H1 (cell line): Measurements from ENCODE around the gene STAT4. TPM values are rescaled to one million over a fixed set of nuclear protein-coding genes. Genes with fewer than 3 reads are reported as not detected.

Experiments used
- CTCF ChIA-PET: fragments of 300-600 bp; sonication (Branson Sonifier 250); formaldehyde crosslinking; loops from one replicate; lab custom pipeline; 2021; ENCODE audit not compliant: partially characterized antibody; lab: Charles Lee
- POLR2A ChIA-PET: fragments of 300-600 bp; sonication (Branson Sonifier 250); formaldehyde crosslinking; loops from one replicate; lab custom pipeline; 2021; ENCODE audit warnings: inconsistent platforms; ENCODE audit not compliant: partially characterized antibody; lab: Charles Lee
- DNase-seq, 2 experiments: peaks; one replicate each; pipeline versions ENCODE4 v3.0.0 to v3.0.0-alpha.2; 2010 to 2022; ENCODE audit warnings: low spot score in 2 of 2, low read depth in 1 of 2, mixed read lengths in 1 of 2
- FAIRE-seq: peaks from 2 replicates; lab custom pipeline; 2011; peaks lifted over from hg19 to GRCh38; lab: Jason Lieb, UNC
- H2AFZ ChIP-seq: 2 replicates; pipeline ENCODE4 v1.8.1; 2012; ENCODE audit warnings: low read length, inconsistent platforms
- H2AK5ac ChIP-seq: 2 replicates; pipeline ENCODE4 v1.6.1; 2013; ENCODE audit warnings: low read depth, low read length
- H2BK120ac ChIP-seq: replicated peaks from 2 replicates; pipeline ENCODE3; 2013; ENCODE audit warnings: low read depth, low read length, inconsistent platforms
- H2BK12ac ChIP-seq: 2 replicates; pipeline ENCODE4 v1.6.1; 2013; ENCODE audit warnings: low read depth, low read length
- H2BK15ac ChIP-seq: 2 replicates; pipeline ENCODE4 v1.6.1; 2013; ENCODE audit warnings: low read length
- H2BK20ac ChIP-seq: 2 replicates; pipeline ENCODE4 v1.6.1; 2013; ENCODE audit warnings: low read length
- H2BK5ac ChIP-seq: 2 replicates; pipeline ENCODE4 v1.6.1; 2013; ENCODE audit warnings: low read depth, low read length
- H3K14ac ChIP-seq: 2 replicates; pipeline ENCODE4 v1.6.1; 2013; ENCODE audit warnings: inconsistent platforms; ENCODE audit not compliant: insufficient read length
- H3K18ac ChIP-seq: 2 replicates; pipeline ENCODE4 v1.6.1; 2013; ENCODE audit warnings: low read length; ENCODE audit errors: extremely low read depth
- H3K23ac ChIP-seq: 2 replicates; pipeline ENCODE4 v1.6.1; 2013; ENCODE audit warnings: inconsistent platforms; ENCODE audit not compliant: insufficient read length
- H3K23me2 ChIP-seq: 2 replicates; pipeline ENCODE4 v1.6.1; 2013; ENCODE audit warnings: low read depth, low read length
- H3K27ac ChIP-seq: 2 replicates; pipeline ENCODE4 v1.6.1; 2011; ENCODE audit warnings: low read depth, low read length, inconsistent platforms
- H3K27me3 ChIP-seq, 4 experiments: replicated peaks in 1 of 4; 1 replicate in 1 of 4; 2 replicates in 3 of 4; pipeline versions ENCODE4 v1.6.1 to v1.8.1; 2011 to 2013; ENCODE audit warnings: low read length in 3 of 4, mild to moderate bottlenecking in 3 of 4, inconsistent platforms in 2 of 4, mixed read lengths in 2 of 4, moderate library complexity in 1 of 4; ENCODE audit not compliant: control insufficient read depth in 3 of 4, insufficient read depth in 3 of 4; ENCODE audit errors: extremely low read depth in 1 of 4
- H3K36me3 ChIP-seq, 4 experiments: 2 replicates each; pipeline versions ENCODE4 v1.6.1 to v1.8.1; 2011 to 2013; ENCODE audit warnings: mild to moderate bottlenecking in 4 of 4, low read length in 3 of 4, moderate library complexity in 2 of 4, control low read depth in 1 of 4, inconsistent platforms in 1 of 4; ENCODE audit not compliant: insufficient read depth in 4 of 4, control insufficient read depth in 2 of 4
- H3K4ac ChIP-seq: replicated peaks from 2 replicates; pipeline ENCODE3; 2013; ENCODE audit warnings: low read length, low read depth, mixed read lengths, inconsistent platforms; ENCODE audit not compliant: insufficient read length
- H3K4me1 ChIP-seq, 4 experiments: replicated peaks in 1 of 4; 1 replicate in 1 of 4; 2 replicates in 3 of 4; pipeline versions ENCODE4 v1.6.1 to v1.8.1; 2011 to 2013; ENCODE audit warnings: low read length in 3 of 4, inconsistent platforms in 2 of 4, mixed read lengths in 1 of 4; ENCODE audit not compliant: insufficient read depth in 4 of 4, control insufficient read depth in 3 of 4
- H3K4me2 ChIP-seq, 2 experiments: 2 replicates each; pipeline versions ENCODE4 v1.6.1 to v1.8.1; 2011 to 2013; ENCODE audit warnings: low read depth in 2 of 2, low read length in 2 of 2, control low read depth in 1 of 2, inconsistent platforms in 1 of 2, mild to moderate bottlenecking in 1 of 2; ENCODE audit not compliant: insufficient read depth in 1 of 2
- H3K4me3 ChIP-seq, 4 experiments: fragments of 200-600, 300-600 bp in 1 of 4; sonication (generic), shearing (Covaris generic), sonication (Bioruptor Twin) in 1 of 4; 2 replicates each; pipeline versions ENCODE4 v1.5.1 to v1.8.1; 2011 to 2016; ENCODE audit warnings: low read length in 4 of 4, low read depth in 3 of 4, control low read depth in 2 of 4, inconsistent platforms in 2 of 4, mild to moderate bottlenecking in 2 of 4, mixed read lengths in 1 of 4, moderate library complexity in 1 of 4; ENCODE audit not compliant: insufficient read depth in 2 of 4; ENCODE audit errors: extremely low read depth in 1 of 4
- H3K56ac ChIP-seq: replicated peaks from 2 replicates; pipeline ENCODE3; 2013; ENCODE audit warnings: low read depth, mild to moderate bottlenecking, mixed read lengths, low read length, inconsistent platforms; ENCODE audit not compliant: insufficient read length
- H3K79me1 ChIP-seq: 2 replicates; pipeline ENCODE4 v1.6.1; 2013; ENCODE audit warnings: low read depth, low read length, control low read depth
- H3K79me2 ChIP-seq, 2 experiments: 2 replicates each; pipeline versions ENCODE4 v1.6.1 to v1.8.1; 2012 to 2013; ENCODE audit warnings: low read length in 2 of 2, mild to moderate bottlenecking in 2 of 2, inconsistent platforms in 1 of 2; ENCODE audit not compliant: insufficient read depth in 2 of 2, control insufficient read depth in 1 of 2
- H3K9ac ChIP-seq, 4 experiments: replicated peaks in 1 of 4; 1 replicate in 1 of 4; 2 replicates in 3 of 4; pipeline versions ENCODE4 v1.6.1 to v1.8.1; 2011 to 2013; ENCODE audit warnings: low read depth in 3 of 4, low read length in 3 of 4, control low read depth in 2 of 4, mild to moderate bottlenecking in 2 of 4, moderate library complexity in 2 of 4, inconsistent platforms in 1 of 4; ENCODE audit errors: extremely low read depth in 1 of 4
- H3K9me3 ChIP-seq, 2 experiments: 2 replicates each; pipeline versions ENCODE4 v1.6.1 to v1.8.1; 2012 to 2013; ENCODE audit warnings: mild to moderate bottlenecking in 2 of 2, moderate library complexity in 2 of 2, control low read depth in 1 of 2, inconsistent platforms in 1 of 2, low read depth in 1 of 2, low read length in 1 of 2, mixed read lengths in 1 of 2; ENCODE audit not compliant: insufficient read depth in 2 of 2
- H4K20me1 ChIP-seq, 2 experiments: replicated peaks in 1 of 2; 2 replicates each; pipeline versions ENCODE3 to v1.8.1; 2011 to 2013; ENCODE audit warnings: inconsistent platforms in 2 of 2, low read length in 2 of 2, mild to moderate bottlenecking in 1 of 2; ENCODE audit not compliant: insufficient read depth in 2 of 2, control insufficient read depth in 1 of 2
- H4K5ac ChIP-seq: 2 replicates; pipeline ENCODE4 v1.6.1; 2013; ENCODE audit warnings: low read length, low read depth, mixed read lengths, inconsistent platforms; ENCODE audit not compliant: insufficient read length
- H4K8ac ChIP-seq: 2 replicates; pipeline ENCODE4 v1.8.0; 2013; ENCODE audit warnings: mild to moderate bottlenecking, moderate library complexity, low read length, inconsistent platforms; ENCODE audit not compliant: insufficient read depth; ENCODE audit errors: extremely low read depth
- H4K91ac ChIP-seq: replicated peaks from 2 replicates; pipeline ENCODE3; 2013; ENCODE audit warnings: low read length, mixed read lengths, inconsistent platforms; ENCODE audit not compliant: insufficient read length
- ZNF274 ChIP-seq: IDR thresholded peaks from 2 replicates; pipeline ENCODE4 v1.7.0; 2012; ENCODE audit warnings: low read length, borderline replicate concordance; ENCODE audit errors: extremely low read depth
- WGBS, 2 experiments: shearing (Covaris generic) in 1 of 2; methylation state at CpG; one replicate each; pipeline versions ENCODE4 v1.1.6 to v1.1.7; 2013 to 2015; ENCODE audit warnings: low lambda C conversion rate in 2 of 2, mixed read lengths in 2 of 2, inconsistent platforms in 1 of 2, low coverage in 1 of 2, missing lambda C conversion rate in 1 of 2; ENCODE audit not compliant: insufficient replicate concordance in 2 of 2, insufficient coverage in 1 of 2, insufficient read length in 1 of 2; ENCODE audit errors: extremely low coverage in 1 of 2, missing lambda C conversion rate in 1 of 2; 5-methylcytosine and 5-hydroxymethylcytosine counted together
- polyA plus RNA-seq, 7 experiments: library from polyadenylated mRNA; depleted of rRNA in 3 of 7; stranded (reverse) in 5 of 7; unstranded in 2 of 7; fragments of >200 nt in 5 of 7; fragments of 200-250 nt in 2 of 7; gene quantifications; 1 replicate in 5 of 7; 2 replicates in 1 of 7; 4 replicates in 1 of 7; pipeline versions ENCODE4 v1.2.1 to v1.2.3, GENCODE V29; 2011 to 2013; ENCODE audit warnings: missing spikeins in 2 of 7, mixed read lengths in 2 of 7
- total RNA-seq: library from RNA; stranded (reverse); fragmentation: NEBNext Ultra II Directional; extraction: Animal tissue kit (Norgen Biotek cat#: 25700); gene quantifications from 2 replicates; pipeline ENCODE4 v1.2.1, GENCODE V29; 2021

STAT4 gene
- total and polyA plus RNA-seq, 2 of the 8 experiments (the other 6 are each of a cell fraction or from before 2014, with no cell fraction given): 0.36 to 0.63 TPM

DNA sequence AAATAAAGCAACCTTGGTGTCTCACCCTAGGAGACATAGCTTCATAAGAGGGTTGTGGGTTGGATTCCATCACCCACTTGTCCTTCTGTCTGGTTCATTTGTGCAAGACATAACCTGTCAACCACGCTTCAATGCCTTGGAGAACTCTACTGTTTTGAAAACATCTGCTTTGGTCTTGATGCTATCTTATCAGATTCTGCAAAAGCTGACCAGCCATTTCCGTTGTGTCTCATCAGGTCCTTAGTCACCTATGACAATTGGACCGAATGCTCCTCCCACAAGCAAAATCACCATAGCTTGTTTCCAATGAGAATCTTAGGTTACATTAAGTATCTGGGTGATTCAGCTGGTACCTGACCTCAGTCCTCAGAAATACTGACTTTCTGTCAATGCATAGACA lies 35.4 kb downstream of the STAT4 start:
- H2BK20ac ChIP-seq: no peak overlapping the region
- H2BK15ac ChIP-seq: no peak overlapping the region
- no peak overlapping the region for H3K27ac ChIP-seq
- H2BK5ac ChIP-seq: no peak overlapping the region
- no peaks in the 10 kb centered on the region for H3K79me2 ChIP-seq
- H3K4ac ChIP-seq: no peak overlapping the region
- H3K23me2 ChIP-seq: no peaks in the 10 kb centered on the region
- FAIRE-seq (no peak), DNase-seq (no peak)
- no peak overlapping the region for H3K23ac ChIP-seq
- H3K9me3 ChIP-seq: no peaks in the 10 kb centered on the region
- no peak overlapping the region for H3K4me2 ChIP-seq
- no peak overlapping the region for H2BK12ac ChIP-seq
- no peak overlapping the region for H2AFZ ChIP-seq
- no peak overlapping the region for H2AK5ac ChIP-seq
- TF ChIP-seq ZNF274: no peak
- no peak overlapping the region for H3K14ac ChIP-seq
- H4K20me1 ChIP-seq: no peaks in the 10 kb centered on the region
- WGBS, 2 experiments: 96% methylated on average over 3 of the region's 3 CpGs; no CpG with 5 or more reads in 1 of the 2 experiments
- no peak overlapping the region for H3K56ac ChIP-seq
- H3K27me3 ChIP-seq: no peaks in the 10 kb centered on the region
- H3K4me3 ChIP-seq: no peak overlapping the region
- POLR2A ChIA-PET: interaction anchor here (0.8 kb wide), 1 partner anchor 28 kb away, joined by 3 read pairs; no protein-coding TSS in a partner anchor
- CTCF ChIA-PET: interaction anchor here (1.0 to 1.8 kb wide), 2 partner anchors 41 to 44 kb away, joined by 3 to 6 read pairs; no protein-coding TSS in a partner anchor
- no peaks in the 10 kb centered on the region for H3K4me1 ChIP-seq
- H3K18ac ChIP-seq: no peak overlapping the region
- no peak overlapping the region for H3K9ac ChIP-seq
- H3K79me1 ChIP-seq: no peaks in the 10 kb centered on the region
- no peak overlapping the region for H2BK120ac ChIP-seq
- no peaks in the 10 kb centered on the region for H3K36me3 ChIP-seq
- H4K5ac ChIP-seq: no peak overlapping the region
- H4K91ac ChIP-seq: no peak overlapping the region
- no peak overlapping the region for H4K8ac ChIP-seq
